ENCODE measurements around the gene ABCA4.
"Not testable (repeated sequence)": the region's sequence is repeated elsewhere in the genome, so short reads cannot be mapped to it uniquely, and the experiment has no call there.

ABCA4 gene

DNA sequence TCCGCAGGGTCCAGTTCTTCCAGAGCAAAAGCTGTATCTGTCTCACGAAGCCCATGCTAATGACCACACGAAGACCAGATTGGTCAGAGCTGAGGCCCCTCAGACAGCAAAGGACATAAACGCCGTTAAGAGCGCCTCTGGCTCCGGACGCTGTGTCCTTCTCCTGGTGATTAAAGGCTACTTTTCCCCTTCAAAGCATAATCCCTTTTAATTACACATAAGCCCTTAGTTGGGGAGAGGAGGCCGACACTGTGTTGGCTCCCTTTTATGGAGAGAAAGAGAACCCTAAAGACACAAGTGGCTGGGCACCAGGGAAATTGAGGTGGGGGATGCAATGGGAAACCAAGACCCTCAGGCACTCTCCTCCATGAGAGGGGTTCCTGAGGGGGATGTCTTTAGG is at the start of gene ABCA4:
Gene ABCA4 (minus strand): TSS at position 158 of the 400 bp plus-strand sequence. CDS start 103 bp downstream, at position 55.
- DNase-seq = no peak

DNA sequence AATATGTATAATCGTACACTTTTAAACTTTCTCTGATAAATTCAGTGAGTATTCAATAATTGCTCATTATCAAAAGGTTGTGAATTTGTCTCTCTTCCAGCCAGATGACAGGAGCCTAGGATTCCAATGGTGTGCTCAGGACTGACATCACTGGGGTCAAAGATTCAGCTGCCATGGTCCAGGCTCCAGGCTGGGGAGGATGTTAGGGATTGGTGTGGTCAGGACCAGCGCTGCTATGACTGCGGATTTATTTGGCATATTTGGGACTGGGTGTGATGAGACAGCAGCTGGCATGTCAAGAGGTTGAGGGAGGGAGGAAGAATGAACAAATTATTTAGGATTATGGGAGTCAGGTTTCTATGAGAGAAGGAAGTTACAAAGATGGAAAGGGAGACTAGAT is 48.2 kb upstream of the ABCA4 start:
- no peak for DNase-seq

DNA sequence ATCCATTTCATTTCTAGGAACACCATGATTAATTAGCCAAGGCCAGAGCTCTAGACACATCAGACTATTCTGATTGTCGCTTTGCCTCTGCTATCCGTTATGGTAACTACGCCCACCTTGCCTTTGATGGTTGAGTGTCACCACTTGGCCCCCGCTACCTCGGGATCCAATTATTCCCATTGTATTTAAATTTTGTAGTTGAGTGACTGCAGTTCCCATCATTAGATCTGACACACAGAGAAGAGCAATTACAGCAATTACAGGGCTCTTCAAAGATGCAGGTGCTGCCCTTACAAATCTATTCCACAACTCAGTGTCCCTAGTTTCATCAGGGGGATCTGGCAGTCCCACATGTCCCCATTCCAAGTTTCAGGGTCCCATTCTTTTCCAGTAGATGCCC is 44.9 kb upstream of the ABCA4 start:
- no peak for DNase-seq

DNA sequence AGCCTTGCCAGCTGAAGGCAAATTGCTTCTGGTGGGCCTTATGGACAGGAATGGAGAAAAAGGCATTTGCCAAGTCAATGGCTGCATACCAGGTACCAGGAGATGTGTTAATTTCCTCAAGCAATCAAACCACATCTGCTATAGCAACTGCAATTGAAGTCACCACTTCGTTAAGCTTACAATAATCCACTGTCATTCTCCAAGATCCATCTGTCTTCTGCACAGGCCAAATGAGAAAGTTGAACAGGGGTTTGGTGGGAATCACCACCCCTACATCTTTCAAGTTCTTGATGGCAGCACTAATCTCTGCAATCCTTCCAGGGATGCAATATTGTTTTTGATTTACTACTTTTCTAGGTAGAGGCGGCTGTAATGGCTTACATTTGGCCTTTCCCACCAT is 43.9 kb upstream of the ABCA4 start:
- not testable (repeated sequence) for DNase-seq

DNA sequence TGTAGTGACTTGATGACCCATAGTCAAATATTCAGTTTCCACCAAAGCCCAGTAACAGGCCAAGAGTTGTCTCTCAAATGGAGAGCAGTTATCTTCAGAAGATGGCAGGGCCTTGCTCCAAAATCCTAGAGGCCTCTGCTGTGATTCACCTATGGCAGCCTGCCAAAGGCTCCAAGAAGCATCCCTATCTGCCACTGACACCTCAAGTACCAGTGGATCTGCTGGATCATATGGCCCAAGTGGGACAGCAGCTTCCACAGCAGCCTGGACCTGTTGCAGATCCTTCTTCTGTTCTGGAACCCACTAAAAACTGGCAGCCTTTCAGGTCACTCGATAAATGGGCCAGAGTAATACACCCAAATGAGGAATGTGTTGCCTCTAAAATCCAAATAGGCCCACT is 43.2 kb upstream of the ABCA4 start:
- not testable (repeated sequence) for DNase-seq

DNA sequence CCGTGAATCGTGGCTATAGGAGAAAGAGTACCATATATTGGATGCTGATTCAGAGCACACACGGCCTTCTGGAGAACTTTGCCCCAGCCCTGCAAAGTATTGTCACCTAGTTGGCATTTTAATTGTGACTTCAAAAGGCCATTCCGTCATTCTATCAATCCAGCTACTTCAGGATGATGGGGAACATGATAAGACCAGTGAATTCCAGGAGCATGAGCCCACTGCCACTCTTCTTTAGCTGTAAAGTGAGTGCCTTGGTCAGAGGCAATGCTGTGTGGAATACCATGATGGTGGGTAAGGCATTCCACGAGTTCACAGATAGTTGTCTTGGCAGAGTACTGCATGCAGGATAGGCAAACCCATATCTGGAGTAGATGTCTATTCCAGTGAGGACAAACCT is 42.3 kb upstream of the ABCA4 start:
- DNase-seq = not testable (repeated sequence)

DNA sequence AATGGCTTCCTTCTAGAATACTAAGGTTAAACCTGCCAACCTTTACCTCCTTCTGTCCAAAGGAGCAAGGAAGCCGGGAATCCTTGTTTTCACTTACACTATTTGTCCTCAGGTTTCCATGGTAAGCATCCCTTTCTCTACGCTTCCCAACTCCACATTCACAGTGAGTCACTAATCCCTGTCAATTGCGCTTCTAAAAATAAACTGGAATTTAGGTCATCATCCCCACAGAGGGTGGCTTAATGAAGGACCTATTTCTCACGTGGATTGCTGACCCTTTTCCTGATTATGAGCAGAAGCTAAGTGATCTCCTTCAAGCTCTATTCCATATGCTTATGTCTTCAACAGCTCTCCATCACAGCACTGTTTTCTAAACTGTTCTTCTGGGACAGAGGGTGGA is 39.9 kb upstream of the ABCA4 start:
- DNase-seq = no peak

DNA sequence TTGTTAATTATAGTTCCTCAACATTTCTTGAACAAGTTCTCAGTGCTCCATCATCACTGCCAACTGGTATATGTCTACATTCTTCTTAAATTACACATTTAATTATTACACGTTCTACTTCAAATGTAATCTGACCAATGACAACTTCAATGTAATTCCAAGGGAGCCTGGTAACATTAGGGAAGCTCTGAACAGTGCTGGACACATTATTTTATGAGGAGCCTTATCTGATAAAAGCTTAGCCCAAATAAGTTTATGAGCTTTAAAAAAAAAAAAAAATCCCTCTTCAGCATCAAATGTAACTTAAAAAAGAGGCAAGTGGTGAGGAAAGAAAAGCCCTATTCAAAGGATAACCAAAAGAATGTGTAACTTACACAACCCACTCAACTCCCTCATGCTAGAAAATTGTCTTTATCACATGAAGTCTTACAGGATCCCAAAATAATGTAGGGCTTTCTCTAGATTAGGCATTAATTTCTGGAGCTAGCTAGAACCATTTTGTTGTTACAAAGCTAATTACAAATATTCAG is 35.2 kb upstream of the ABCA4 start:
- no peak for DNase-seq

DNA sequence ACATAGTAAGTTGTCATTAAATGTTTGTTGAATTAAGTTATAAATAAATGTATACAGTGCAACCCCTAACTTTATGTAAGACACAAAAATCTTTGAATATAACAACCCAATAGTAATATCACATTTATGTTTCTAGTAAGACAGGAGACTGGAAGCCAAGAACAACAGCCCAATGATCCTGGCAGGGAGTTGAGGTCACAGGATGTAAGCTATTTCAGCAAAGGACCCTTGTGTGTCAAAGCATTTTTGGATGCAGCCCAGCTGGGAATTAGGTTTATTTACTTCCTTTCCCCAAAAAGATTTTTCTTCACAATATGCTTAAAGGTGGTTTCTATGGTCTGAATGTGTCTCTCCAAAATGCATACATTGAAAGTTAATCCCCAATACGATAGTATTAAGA is 34.0 kb upstream of the ABCA4 start:
- DNase-seq = no peak

DNA sequence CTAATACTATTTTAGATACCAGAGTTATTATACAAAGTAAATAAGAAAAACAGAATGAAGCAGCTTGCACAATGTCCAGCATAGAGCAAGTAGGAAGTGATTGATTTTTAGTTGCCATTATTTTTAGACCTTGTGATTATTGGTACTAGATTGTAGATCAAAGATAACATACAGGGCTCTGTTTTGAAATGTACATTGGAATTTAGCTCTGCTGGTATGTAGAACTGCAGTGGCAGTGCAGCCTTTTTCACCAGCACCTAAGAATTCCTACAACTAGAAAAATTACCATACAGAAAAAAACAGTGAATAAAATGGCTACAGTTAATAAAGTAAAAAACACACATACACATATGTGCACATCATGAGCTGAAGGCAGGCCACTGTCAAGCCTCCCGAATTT is 32.2 kb upstream of the ABCA4 start:
- no peak for DNase-seq

DNA sequence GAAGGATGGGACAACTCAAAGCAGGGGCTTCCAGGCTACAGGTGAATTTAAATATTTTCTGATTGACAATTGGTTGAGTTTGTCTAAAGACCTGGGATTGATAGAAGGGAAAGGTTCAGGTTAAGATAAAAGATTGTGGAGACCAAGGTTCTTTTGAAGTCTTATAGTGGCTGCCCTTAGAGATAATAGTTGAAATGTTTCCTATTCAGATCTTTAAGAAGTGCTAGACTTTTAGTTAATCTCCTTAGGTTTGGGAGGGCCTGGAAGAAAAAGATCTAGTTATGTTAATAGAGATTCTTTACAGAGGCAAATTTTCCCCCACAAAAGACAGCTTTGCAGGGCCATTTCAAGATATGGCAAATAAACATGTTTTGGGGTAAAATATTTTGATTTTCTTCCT is 28.2 kb upstream of the ABCA4 start:
- not testable (repeated sequence) for DNase-seq

DNA sequence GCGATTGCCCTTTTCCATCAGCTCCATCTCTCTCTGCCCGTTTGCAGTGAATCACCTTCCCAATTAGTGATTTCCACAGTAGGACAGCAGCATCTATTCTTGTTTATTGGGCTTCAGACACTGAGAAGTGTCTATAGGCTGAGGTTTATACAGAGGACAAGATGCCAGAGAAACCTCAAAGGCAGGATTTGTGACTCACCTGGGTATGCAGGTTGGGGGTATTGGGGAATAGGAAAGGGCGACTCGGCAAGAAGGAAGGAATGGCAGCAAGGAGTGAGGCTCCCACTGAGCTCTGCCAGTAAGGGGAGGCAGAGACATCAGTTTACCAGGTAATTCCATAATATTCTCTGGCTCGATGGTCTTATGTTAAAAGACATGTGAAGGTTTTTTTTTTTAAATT is 25.3 kb upstream of the ABCA4 start:
- no peak for DNase-seq

DNA sequence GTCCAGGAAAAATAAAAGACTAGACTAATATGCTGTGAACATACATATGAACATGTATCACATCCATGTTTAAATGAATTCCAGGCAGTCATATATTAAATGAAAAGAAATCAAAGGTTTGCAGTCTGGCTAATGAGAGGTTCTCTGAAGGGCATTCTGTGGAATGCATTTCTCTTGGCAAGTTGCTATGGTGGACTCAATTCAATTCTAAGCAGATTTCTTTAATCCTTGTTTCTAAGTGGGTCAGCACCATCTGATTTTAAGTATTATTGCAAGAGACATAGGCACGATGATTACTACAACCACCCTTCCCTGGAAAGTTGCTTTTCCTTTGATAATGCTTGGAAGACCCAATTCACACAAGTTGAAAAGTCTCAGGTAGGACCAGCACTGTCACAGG is 23.9 kb upstream of the ABCA4 start:
- DNase-seq = no peak

DNA sequence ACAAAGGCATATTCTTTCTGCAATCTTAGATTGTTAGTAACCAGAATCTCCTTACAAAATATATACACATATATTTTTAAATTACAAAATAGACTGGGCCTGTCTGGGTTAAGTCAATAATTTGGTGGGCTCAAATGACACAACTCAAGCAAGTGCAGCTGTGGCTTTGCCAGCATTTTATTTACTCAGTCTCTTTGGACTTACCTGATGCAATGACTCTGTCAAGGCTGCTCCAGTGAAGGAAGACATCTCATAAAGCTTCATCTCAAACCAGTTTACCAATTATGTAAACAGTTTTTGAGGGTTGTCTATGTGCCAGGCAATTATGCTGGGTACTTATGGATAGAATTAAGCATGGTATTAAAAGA is 22.8 kb upstream of the ABCA4 start:
- DNase-seq = no peak

DNA sequence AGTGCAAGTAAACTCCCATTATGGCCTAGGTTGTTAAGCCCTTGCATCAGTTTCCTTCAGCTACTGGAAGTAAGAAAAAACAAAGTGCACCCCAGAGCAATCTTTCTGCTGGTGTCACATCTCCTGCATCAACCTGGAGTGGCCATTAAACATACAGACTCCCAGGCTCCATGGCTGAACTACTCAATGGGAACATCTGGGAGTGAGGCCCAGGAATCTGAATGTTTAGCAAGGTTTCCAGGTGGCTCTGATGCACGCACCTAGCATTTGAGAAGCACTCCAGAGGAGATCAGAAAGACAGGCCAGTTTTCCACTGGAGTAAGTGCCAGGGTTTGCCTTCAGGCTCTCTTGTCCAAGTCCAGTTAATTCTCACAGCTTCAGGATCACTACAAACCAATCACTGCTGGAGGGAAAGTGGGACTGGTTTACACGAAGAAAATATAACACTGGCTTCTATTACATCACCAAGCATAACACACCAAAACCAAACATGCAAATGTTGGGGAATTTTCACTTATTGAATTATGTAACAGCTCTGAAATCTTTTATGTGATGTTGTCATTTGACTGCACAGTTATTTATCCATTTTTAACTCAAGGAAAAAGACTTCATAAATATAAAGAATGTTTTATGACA is 22.3 kb upstream of the ABCA4 start:
- DNase-seq = no peak

DNA sequence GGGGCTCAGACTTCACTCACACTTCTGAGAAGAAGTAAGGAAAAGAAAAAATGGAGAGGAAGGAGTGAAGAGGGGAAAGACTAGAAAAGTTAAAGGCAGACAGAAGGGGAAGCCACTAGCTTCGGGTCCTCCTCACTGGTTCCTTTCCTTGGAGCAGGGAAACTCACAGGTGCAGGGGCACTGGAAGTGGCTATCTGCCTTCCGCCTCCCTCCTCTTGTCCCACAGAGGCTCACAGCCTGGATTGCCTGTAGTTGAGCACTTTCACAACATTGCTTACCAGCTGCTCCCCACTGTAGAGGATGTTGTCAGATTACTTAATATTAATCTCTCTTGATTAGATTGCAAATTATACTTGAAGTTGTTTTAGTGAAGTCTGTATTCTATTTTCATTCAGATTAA is 21.6 kb upstream of the ABCA4 start:
- DNase-seq = no peak

DNA sequence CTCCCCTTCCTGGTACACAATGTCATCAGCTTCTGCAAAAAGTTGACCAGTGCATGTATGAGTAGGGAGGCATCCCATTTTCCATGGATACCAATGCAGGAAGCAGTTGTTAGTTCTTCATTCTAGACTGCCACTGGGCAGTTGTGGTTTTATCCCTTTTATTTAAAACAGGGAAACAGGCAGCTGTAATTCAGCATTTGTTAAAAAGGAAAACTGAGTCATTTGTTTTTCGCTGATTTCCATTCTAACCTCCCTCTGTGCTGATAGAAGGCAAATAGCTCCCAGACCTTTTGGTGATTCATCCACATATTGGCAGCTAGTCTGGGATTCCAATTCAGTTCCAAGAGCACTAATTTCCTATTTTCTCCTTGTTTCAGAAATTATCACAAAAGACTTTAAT is 21.1 kb upstream of the ABCA4 start:
- no peak for DNase-seq

DNA sequence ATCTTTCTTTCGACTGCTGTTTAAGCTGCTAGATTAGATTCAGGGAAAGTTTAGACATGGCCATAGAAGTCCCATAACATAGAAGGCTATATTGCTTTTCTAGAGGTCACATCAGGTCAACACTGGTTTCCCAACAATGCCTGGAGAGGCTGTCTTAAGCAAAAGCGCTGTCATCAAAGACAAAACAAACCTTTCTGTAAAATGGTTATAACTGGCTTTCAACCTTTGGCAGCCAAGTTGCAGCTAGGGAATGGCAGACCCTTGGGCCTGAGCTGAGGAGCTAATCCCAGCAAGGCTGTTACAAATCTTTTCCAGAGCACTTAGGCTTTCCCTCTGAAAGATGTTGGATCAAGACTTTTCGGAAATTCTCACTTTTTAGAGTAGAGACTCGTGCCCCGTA is 11.2 kb upstream of the ABCA4 start:
- no peak for DNase-seq

DNA sequence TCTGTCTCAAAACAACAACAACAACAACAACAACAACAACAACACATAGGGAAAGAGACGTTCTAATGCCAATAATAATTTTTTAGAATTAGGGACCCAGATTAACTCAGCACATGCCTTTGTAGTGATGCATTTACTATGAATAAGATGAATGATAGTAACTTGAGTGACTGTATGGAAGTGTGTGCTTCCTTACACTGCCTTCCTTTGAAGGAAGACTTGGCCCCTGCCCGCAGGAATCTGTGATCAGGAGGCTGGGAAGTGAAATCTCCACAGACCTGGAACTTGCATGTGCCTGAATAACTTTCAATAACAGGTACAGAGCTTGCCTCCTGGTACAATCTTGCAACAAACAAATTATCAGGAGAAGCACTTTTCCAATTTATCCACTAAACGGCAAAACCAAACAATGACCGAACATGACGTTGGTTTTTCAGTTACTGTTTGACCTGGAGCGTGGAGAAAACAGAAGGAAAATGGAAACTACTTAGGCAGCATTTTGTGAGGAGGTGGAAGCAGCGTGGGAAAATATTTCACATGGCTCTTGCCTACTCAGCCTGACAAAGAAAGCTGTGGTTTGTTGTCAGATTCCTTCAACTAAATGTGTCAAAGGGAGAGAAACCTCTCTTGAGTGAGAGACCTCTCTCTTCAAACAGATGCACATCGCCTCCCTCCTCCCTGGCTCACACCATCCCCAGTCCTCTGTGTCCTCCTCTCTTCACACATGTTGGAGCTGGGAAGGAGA is 10.1 kb upstream of the ABCA4 start:
- no peak for DNase-seq

DNA sequence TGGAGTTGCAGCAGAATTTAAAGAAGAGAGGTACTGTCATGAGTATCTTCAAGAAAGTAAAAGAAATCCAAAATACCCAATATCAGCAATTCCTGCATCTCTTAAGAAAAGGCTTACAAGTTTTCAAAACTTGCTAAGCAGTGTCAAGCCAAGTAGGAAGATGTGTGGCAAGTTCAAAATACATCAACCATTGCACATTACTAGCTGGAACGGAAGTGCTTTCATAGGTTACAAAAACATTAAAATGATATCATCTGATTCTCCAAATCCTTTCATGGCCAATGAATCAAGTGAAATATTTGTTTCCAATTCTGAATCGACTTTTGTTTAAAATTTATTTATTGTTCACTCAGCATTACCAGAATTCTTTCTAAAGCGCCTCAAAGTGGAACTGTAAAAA is 5.7 kb upstream of the ABCA4 start:
- no peak for DNase-seq

DNA sequence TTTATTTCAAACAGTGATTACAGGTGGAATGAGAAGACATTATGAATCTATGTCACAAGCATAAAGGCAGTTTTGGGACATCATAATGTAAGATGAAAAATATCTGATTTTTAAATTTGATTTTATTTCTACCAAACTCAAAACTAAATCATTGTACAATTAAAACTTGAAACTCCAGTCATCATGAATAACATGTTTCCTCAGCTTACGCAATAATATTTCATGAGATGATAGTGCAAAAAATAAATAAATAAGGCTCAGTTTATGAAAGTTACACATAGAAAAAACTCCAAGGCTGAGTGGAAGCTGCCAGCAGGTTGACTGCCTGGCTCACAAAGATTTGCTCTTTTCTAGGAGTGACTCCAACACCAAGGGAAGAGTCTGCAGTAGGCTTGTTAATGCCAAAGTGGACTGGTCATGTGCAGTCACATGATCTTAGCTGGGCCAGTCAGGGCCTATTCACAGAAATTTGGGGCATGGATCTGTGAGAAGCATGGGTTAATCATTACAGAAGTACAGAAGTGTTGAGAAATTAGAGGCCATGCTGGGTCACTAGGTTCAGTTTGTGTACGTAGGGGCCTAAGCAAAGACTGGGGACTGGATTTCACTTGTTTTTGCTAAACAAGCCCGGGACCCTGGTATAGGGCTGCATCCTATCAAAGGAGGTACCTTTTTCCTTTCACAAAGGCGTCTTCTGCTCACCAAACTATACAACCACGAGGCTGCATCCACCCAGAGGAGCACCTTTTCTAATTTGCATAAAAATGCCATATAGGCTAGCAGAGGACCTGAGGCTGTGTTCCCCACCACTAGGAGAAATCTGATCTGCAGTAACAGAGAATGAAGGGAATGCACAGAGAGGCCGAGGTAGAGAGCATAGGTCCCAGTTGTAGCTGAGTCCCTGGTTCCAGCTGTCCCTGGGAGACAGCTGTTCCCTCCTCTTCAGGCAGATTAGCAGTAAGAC is 4.9 kb upstream of the ABCA4 start:
- DNase-seq = no peak

DNA sequence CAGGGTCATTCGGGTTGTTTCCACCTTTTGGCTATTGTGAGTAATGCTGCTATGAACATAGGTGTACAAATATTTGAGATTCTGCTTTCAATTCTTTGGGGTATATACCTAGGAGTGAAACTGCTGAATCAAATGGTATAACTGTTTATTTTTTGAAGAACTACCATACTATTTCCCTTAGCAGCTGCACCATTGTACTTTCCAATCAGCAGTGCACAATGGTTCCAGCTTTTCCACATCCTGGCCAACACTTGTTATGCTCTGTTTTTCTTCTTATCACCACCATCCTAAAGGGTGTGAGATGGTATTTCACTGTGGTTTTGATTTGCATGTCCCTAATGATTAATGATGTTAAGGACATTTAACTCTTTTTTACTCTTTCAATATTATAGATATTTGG is 3.6 kb upstream of the ABCA4 start:
- DNase-seq = no peak

DNA sequence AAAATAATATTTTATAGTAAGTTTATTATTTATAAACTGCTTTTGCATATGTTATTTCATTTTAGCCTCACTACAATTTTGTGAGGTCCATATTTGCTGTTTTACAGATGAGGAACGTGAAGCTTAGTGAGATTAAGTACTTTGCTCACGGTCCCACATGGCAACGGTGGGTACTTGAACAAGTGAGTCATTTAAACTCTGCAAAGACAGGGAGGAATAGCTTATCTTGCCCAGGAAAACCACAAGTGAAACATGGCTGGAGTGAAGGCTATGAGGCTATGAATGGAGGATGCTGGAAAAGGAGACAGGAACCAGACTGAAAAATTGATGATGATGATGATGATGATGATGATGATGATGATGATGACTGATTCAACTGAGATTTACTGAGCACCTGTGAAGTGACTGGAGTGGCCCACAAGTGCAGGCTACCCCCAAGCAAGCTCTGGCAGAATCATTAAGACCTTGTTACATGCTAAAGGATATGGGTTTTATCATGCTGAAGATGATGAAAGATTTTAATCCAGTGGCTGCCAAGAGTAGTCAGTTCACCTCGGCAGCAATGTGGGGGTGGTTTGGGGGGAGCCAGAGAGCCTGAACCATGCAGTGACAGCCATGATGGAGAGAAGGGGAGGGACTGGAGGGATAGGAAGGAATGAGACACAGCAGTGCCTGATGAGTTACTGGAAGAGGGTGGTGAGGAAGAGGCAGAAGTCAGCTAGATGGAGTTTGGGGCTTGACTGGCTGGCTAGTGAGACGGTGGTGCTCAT is 1.4 kb upstream of the ABCA4 start:
- DNase-seq = no peak

All from NCI-H187 (cell line).